WTC11 (cell line): ENCODE results near the gene NCK1. TPM values are rescaled to one million over a fixed set of nuclear protein-coding genes. Genes with fewer than 3 reads are reported as not detected.
A peak's percentile ranks its signal among the peaks of the same experiment; 100 is the strongest.

Source experiments
- ATAC-seq: fragments of 200-7000 bp; cut with Tn5 transposase; 2 replicates; pipeline ENCODE4 v1.10.0; 2021; ENCODE audit warnings: mild to moderate bottlenecking, moderate library complexity
- CTCF ChIA-PET: fragments of 300-600 bp; sonication (Branson Sonifier 250); formaldehyde crosslinking; loops from one replicate; lab custom pipeline; 2021; ENCODE audit warnings: antibody characterized with exemption; lab: Charles Lee
- POLR2A ChIA-PET: fragments of 350-600 bp; sonication (Branson Sonifier 250); formaldehyde crosslinking; loops from one replicate; lab custom pipeline; 2021; ENCODE audit warnings: antibody characterized with exemption; lab: Charles Lee
- DNase-seq: peaks from one replicate; pipeline ENCODE4 v3.0.0; 2021; ENCODE audit warnings: low spot score
- H3K27ac Mint-ChIP-seq: 2 replicates; pipeline ENCODE4 v1.8.0; 2021; ENCODE audit warnings: mixed read lengths
- H3K27me3 Mint-ChIP-seq: 2 replicates; pipeline ENCODE4 v1.8.0; 2021; ENCODE audit warnings: low read depth, mild to moderate bottlenecking, moderate library complexity, mixed read lengths
- H3K36me3 Mint-ChIP-seq: 2 replicates; pipeline ENCODE4 v1.8.0; 2021; ENCODE audit warnings: mixed read lengths
- H3K4me1 Mint-ChIP-seq: 2 replicates; pipeline ENCODE4 v1.8.0; 2022; ENCODE audit warnings: mixed read lengths
- H3K4me3 Mint-ChIP-seq: 2 replicates; pipeline ENCODE4 v1.8.0; 2021; ENCODE audit warnings: mild to moderate bottlenecking, moderate library complexity, mixed read lengths
- H3K9me3 Mint-ChIP-seq: 2 replicates; pipeline ENCODE4 v1.8.0; 2021; ENCODE audit warnings: mixed read lengths
- ATF3 ChIP-seq: sonication (generic); formaldehyde crosslinking; conservative IDR thresholded peaks from 2 replicates; pipeline ENCODE4 v1.8.1; 2022; ENCODE audit warnings: mild to moderate bottlenecking, missing genetic modification reagents
- CBFB ChIP-seq: sonication (generic); formaldehyde crosslinking; IDR thresholded peaks from 2 replicates; pipeline ENCODE4 v1.8.1; 2022; ENCODE audit warnings: mild to moderate bottlenecking, low read depth, missing genetic modification reagents
- FOXK1 ChIP-seq: sonication (generic); formaldehyde crosslinking; IDR thresholded peaks from 2 replicates; pipeline ENCODE4 v1.8.0; 2022; ENCODE audit warnings: mild to moderate bottlenecking, moderate library complexity, missing genetic modification reagents
- FOXP1 ChIP-seq: sonication (generic); formaldehyde crosslinking; IDR thresholded peaks from 2 replicates; pipeline ENCODE4 v1.8.0; 2022; ENCODE audit warnings: missing genetic modification reagents, mild to moderate bottlenecking, moderate library complexity, borderline replicate concordance
- JAZF1 ChIP-seq: fragments of 250-450 bp; sonication (Bioruptor Pico); IDR thresholded peaks from 2 replicates; pipeline ENCODE4 v1.9.0; 2021; ENCODE audit warnings: moderate library complexity, mild to moderate bottlenecking, inconsistent platforms
- KAT7 ChIP-seq: sonication (generic); formaldehyde crosslinking; IDR thresholded peaks from 2 replicates; pipeline ENCODE4 v1.8.1; 2023; ENCODE audit warnings: missing genetic modification reagents, mild to moderate bottlenecking, borderline replicate concordance
- MXD4 ChIP-seq: fragments of 250-450 bp; sonication (Bioruptor Pico); IDR thresholded peaks from 2 replicates; pipeline ENCODE4 v1.8.0; 2021; ENCODE audit warnings: mild to moderate bottlenecking, moderate library complexity, borderline replicate concordance
- NFYB ChIP-seq: sonication (generic); formaldehyde crosslinking; conservative IDR thresholded peaks from 2 replicates; pipeline ENCODE4 v1.8.0; 2022; ENCODE audit warnings: low read depth, missing genetic modification reagents
- NR3C1 ChIP-seq: sonication (generic); formaldehyde crosslinking; conservative IDR thresholded peaks from 2 replicates; pipeline ENCODE4 v1.8.1; 2023; ENCODE audit warnings: low read depth, mild to moderate bottlenecking, missing genetic modification reagents
- RELA ChIP-seq: sonication (generic); formaldehyde crosslinking; IDR thresholded peaks from 2 replicates; pipeline ENCODE4 v1.8.1; 2022; ENCODE audit warnings: missing genetic modification reagents, mild to moderate bottlenecking, borderline replicate concordance
- TEAD4 ChIP-seq: sonication (generic); formaldehyde crosslinking; IDR thresholded peaks from 2 replicates; pipeline ENCODE4 v1.8.0; 2022; ENCODE audit warnings: mild to moderate bottlenecking, missing genetic modification reagents
- ZNF138 ChIP-seq: sonication (generic); formaldehyde crosslinking; conservative IDR thresholded peaks from 2 replicates; pipeline ENCODE4 v1.8.1; 2022; ENCODE audit warnings: mild to moderate bottlenecking, moderate library complexity, missing genetic modification reagents
- ZNF263 ChIP-seq: sonication (generic); formaldehyde crosslinking; IDR thresholded peaks from 2 replicates; pipeline ENCODE4 v1.8.1; 2022; ENCODE audit warnings: low read depth, mild to moderate bottlenecking, moderate library complexity, missing genetic modification reagents
- ZNF416 ChIP-seq: fragments of 250-450 bp; sonication (Bioruptor Pico); IDR thresholded peaks from 2 replicates; pipeline ENCODE4 v1.9.0; 2021; ENCODE audit warnings: mild to moderate bottlenecking, inconsistent platforms
- ZNF423 ChIP-seq: fragments of 250-450 bp; sonication (Bioruptor Pico); IDR thresholded peaks from 2 replicates; pipeline ENCODE4 v2.1.2; 2022; ENCODE audit warnings: mild to moderate bottlenecking, moderate library complexity
- total RNA-seq: library from RNA; stranded (reverse); gene quantifications from 3 replicates; pipeline ENCODE4 v1.2.3, GENCODE V29; 2021
- TF ChIP-seq, protein P1 (sequence below): sonication (generic); formaldehyde crosslinking; IDR thresholded peaks from 2 replicates; pipeline ENCODE4 v1.8.1; 2023; ENCODE audit warnings: mild to moderate bottlenecking, missing genetic modification reagents, moderate library complexity
- TF ChIP-seq, protein P2 (sequence below): sonication (generic); formaldehyde crosslinking; conservative IDR thresholded peaks from 2 replicates; pipeline ENCODE4 v1.8.1; 2023; ENCODE audit warnings: mild to moderate bottlenecking, low read depth, missing genetic modification reagents, moderate library complexity
- TF ChIP-seq, protein P3 (sequence below): sonication (generic); formaldehyde crosslinking; IDR thresholded peaks from 2 replicates; pipeline ENCODE4 v1.8.0; 2022; ENCODE audit warnings: mild to moderate bottlenecking, missing genetic modification reagents
- TF ChIP-seq, protein P4 (sequence below): sonication (generic); formaldehyde crosslinking; IDR thresholded peaks from 2 replicates; pipeline ENCODE4 v1.8.0; 2023; ENCODE audit warnings: mild to moderate bottlenecking, missing genetic modification reagents

NCK1 gene
- total RNA-seq, 1 experiment from 2014 or later: 28.9 TPM

DNA sequence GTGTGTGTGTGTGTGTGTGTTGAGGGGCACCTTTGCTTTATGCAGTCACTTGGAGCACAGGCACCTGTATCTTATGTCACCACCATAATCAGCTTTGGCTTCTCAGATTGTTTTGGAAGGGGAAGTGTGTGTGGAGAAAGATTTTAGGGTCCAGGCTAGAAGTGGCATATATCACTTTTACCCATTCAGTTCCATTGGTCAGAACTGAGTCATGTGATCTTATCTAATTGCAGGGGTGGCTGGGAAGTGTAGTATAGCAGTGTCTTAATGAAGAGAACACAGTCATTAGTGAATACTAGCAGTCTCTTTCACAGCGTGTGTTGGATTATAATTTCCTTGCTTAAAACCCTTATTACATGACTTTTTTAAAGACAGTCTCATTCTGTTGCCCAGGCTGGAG lies 20.6 kb downstream of the NCK1 start (continued):
- TF ChIP-seq, protein P1, sequence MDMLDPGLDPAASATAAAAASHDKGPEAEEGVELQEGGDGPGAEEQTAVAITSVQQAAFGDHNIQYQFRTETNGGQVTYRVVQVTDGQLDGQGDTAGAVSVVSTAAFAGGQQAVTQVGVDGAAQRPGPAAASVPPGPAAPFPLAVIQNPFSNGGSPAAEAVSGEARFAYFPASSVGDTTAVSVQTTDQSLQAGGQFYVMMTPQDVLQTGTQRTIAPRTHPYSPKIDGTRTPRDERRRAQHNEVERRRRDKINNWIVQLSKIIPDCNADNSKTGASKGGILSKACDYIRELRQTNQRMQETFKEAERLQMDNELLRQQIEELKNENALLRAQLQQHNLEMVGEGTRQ (CRISPR knock-in tag): peak; percentile 86
- no peak for TF ChIP-seq ZNF416 (CRISPR knock-in tag)
- TF ChIP-seq JAZF1 (CRISPR knock-in tag): no peak
- no peak for TF ChIP-seq ATF3 (CRISPR knock-in tag)
- TF ChIP-seq MXD4 (CRISPR knock-in tag): no peak
- peak; percentile 75 for TF ChIP-seq NFYB (CRISPR knock-in tag)
- no peak for TF ChIP-seq FOXP1 (CRISPR knock-in tag)

GRCh38 chr3:136883967-136884720 lies 22.1 kb downstream of the NCK1 start:
- ChIA-PET POLR2A (no interaction called here), CTCF (interaction anchor here (0.6 to 1.3 kb wide), 2 partner anchors 21 to 130 kb away, joined by 3 read pairs; no protein-coding TSS in a partner anchor)
- H3K9me3 Mint-ChIP-seq: peaks cover 6% of the 10 kb centered on the region
- no peak overlapping the region for H3K4me3 Mint-ChIP-seq
- no peak for DNase-seq
- no peaks in the 10 kb centered on the region for H3K27me3 Mint-ChIP-seq
- TF ChIP-seq ZNF138 (CRISPR knock-in tag) (no peak), CBFB (CRISPR knock-in tag) (no peak), NR3C1 (no peak), RELA (CRISPR knock-in tag) (no peak), KAT7 (CRISPR knock-in tag) (no peak), FOXP1 (CRISPR knock-in tag) (no peak), FOXK1 (CRISPR knock-in tag) (no peak)
- TF ChIP-seq, protein P2, sequence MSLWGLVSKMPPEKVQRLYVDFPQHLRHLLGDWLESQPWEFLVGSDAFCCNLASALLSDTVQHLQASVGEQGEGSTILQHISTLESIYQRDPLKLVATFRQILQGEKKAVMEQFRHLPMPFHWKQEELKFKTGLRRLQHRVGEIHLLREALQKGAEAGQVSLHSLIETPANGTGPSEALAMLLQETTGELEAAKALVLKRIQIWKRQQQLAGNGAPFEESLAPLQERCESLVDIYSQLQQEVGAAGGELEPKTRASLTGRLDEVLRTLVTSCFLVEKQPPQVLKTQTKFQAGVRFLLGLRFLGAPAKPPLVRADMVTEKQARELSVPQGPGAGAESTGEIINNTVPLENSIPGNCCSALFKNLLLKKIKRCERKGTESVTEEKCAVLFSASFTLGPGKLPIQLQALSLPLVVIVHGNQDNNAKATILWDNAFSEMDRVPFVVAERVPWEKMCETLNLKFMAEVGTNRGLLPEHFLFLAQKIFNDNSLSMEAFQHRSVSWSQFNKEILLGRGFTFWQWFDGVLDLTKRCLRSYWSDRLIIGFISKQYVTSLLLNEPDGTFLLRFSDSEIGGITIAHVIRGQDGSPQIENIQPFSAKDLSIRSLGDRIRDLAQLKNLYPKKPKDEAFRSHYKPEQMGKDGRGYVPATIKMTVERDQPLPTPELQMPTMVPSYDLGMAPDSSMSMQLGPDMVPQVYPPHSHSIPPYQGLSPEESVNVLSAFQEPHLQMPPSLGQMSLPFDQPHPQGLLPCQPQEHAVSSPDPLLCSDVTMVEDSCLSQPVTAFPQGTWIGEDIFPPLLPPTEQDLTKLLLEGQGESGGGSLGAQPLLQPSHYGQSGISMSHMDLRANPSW (CRISPR knock-in tag): no peak
- TF ChIP-seq, protein P3, sequence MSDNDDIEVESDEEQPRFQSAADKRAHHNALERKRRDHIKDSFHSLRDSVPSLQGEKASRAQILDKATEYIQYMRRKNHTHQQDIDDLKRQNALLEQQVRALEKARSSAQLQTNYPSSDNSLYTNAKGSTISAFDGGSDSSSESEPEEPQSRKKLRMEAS: no peak
- no peak for ATAC-seq
- H3K27ac Mint-ChIP-seq: no peak overlapping the region
- H3K4me1 Mint-ChIP-seq: 0 out of 2 replicates have a peak, but pooled peaks cover 3% of the 10 kb centered on the region
- peaks cover 7% of the 10 kb centered on the region for H3K36me3 Mint-ChIP-seq

DNA sequence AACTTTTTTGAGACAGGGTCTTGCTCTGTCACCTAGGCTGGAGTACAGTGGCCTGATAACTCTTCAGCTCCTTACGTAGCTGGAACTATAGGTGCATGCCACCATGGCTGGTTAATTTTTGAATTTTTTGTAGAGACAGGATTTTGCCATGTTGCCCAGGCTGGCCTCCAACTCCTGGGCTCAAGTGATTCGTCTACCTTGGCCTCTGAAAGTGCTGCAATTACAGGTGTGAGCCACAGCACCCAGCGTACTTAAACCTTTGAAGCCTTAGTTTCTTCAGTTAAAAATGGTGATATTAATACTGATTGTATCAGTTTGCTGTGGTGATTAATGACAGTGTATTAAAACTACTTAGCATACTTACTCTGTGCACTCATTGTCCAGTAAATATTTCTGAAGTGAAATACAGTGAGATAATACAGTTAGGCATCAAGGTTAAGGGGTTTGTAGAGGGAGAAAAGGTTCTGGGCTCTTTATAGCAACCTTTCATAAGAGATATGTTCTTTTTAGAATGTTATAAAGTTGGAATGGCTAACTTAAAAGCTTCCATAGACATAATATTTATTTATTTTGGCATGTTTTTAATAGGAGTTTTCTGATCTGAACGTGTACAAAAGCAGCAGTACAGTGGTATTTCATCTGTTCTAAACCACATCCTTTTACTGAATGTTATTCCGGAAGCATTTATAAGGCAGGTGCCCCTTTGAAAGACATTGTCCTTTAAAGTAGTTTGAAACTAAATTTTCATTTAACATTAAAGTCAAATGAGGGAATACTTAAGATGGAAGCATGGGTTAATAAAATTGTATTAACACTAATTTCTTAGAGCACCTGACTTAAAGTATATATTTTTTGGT lies 23.6 kb downstream of the NCK1 start:
- H3K9me3 Mint-ChIP-seq: peaks cover 8% of the 10 kb centered on the region
- H3K27ac Mint-ChIP-seq: no peak overlapping the region
- DNase-seq (no peak), ATAC-seq (no peak)
- no peak overlapping the region for H3K4me3 Mint-ChIP-seq
- TF ChIP-seq ZNF263 (CRISPR knock-in tag) (no peak), TEAD4 (no peak), ZNF423 (CRISPR knock-in tag) (no peak)
- TF ChIP-seq, protein P4, sequence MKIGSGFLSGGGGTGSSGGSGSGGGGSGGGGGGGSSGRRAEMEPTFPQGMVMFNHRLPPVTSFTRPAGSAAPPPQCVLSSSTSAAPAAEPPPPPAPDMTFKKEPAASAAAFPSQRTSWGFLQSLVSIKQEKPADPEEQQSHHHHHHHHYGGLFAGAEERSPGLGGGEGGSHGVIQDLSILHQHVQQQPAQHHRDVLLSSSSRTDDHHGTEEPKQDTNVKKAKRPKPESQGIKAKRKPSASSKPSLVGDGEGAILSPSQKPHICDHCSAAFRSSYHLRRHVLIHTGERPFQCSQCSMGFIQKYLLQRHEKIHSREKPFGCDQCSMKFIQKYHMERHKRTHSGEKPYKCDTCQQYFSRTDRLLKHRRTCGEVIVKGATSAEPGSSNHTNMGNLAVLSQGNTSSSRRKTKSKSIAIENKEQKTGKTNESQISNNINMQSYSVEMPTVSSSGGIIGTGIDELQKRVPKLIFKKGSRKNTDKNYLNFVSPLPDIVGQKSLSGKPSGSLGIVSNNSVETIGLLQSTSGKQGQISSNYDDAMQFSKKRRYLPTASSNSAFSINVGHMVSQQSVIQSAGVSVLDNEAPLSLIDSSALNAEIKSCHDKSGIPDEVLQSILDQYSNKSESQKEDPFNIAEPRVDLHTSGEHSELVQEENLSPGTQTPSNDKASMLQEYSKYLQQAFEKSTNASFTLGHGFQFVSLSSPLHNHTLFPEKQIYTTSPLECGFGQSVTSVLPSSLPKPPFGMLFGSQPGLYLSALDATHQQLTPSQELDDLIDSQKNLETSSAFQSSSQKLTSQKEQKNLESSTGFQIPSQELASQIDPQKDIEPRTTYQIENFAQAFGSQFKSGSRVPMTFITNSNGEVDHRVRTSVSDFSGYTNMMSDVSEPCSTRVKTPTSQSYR: no peak
- ChIA-PET POLR2A (no interaction called here), CTCF (no interaction called here)
- 0 out of 2 replicates have a peak, but pooled peaks cover 3% of the 10 kb centered on the region for H3K4me1 Mint-ChIP-seq
- peaks cover 14% of the 10 kb centered on the region for H3K36me3 Mint-ChIP-seq
- no peaks in the 10 kb centered on the region for H3K27me3 Mint-ChIP-seq
